NCI-H226 (cell line): Measurements from ENCODE around the gene GMDS.

Experiments
- DNase-seq: peaks from one replicate; pipeline ENCODE4 v3.0.0-alpha.2; 2015

Gene GMDS

DNA sequence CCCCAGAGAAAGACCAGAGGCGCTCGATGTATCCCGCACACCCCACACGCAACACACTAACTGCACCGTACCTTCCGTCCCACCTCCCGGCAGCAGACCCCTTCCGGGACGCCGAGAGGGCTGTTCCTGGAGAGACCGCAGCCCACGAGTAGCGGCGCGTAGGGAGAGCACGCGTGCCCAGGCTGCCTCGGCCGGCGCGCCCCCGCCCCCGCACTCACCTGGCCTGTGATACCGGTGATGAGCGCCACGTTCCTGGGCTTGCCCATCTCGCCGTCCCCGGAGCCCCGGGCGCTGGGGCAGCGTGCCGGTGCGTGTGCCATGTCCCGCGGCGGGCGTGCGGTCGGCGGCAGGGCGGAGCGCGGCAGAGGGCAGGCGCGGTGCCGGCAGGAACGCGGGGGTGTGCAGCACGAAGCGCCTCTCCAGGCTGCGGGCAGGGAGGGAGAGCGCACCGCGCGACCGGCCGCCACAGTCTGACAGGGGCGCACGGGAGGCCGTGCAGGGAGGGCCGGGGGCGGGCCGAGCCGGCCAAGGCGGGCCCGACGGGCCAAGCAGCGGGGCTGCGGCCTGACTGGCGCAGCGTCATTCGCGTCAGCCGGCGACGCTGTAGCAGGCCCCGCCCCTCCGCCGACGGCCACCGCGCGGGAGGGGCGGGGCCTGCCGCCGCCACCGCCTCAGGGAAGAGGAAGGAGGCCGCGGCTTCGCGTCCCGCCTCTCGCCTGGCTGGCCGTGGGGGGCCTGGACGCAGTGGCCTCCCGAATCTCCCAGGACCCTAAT, at the start of gene GMDS:
Gene GMDS (minus strand): TSS at position 503 of the 774 bp plus-strand sequence.
- DNase-seq, result peak; percentile 80

DNA sequence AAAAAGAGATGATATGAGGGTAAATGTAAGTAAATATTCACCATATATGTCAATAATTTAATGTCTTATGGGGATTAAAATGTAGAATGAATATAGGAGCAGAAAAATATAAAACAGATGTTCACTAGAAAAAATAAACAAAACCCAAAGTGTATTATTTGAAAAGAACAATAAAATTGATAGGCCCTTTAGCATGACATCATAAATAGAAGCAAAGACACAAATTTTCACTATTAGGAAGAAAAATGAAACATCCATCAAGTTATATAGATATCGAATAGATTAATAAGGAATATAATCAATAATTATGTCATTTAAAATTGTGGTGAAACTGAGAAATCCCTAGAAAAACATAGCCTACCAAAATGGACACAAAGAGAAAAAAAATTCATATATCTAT, 40.1 kb upstream of the GMDS start:
- no peak for DNase-seq

DNA sequence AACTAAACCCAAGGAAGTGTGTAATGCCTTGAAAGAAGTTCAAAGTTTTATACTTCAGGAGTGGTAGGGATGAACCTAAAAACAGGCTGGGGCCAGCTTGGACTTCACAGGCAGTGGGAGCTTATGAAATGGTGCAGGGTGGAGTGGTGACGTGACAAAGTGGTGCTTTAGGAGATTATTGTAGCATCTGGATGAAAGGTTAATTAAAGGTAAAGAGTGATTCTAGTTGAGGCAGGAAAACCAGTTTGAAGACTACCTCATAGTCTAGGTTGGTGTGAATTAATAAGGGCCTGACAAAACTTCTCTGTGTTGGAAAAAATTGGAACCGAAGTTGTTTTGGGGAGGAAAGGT, 30.5 kb upstream of the GMDS start:
- DNase-seq, result no peak

DNA sequence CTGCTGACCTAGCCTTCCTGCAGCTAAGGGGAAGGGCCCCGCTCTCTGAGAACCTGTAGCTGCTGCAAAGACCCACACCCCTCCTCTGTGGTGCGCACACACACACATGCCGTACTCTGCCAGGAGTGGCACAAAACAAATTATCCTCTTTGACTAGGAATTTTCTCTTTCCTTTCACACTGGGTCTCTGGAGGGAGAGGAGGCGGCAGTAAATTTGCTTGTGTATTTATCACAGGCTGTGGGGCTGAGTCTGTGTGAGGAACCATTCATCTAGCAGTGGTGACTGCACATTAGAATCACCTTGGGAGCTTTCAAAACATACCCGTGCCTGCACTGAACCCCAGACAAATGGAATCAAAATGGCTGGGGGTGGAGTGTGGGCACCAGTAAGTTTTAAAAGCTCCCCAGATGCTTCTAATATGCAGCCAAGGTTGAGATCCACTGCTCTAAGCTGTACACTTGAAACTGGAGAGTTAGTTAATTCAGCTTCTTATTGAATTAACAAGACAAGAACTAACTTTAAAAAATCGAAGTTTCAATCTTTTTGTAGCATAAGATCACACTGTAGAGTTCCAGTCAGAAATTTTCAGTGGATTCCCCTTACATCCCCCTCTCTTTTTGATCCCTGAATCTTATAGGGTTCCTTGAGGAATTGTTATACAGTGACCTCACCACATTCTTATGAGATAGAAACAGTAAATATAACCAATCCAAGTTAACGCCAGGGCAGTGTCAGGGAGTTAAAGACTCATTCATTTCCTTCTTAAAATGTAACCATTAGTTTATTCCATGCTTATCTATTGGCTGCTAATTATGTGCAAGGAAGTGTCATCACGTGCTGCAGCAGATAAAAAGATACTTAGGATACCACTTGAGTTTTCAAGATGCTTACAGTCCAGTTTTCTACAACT, 29.8 kb upstream of the GMDS start:
- DNase-seq, result peak; percentile 63

DNA sequence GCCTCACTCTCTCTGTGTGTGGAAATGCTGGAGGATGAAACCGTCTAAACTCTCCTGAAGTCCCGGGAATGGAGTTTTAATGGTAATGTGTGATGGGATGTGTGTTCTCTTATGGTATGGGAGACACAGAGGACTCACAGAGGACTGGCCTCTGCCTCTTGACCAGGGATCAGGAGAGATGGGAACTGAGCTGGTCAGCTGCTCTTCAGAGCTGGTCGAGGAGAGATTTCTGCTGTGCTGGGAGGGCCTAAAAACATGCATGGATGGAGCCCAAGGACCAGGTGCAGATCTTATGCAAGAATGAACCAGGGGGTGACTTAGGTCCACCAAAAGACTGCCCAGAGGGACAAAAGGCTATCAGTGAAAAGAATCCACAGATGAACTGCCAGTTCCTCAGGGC, 27.3 kb upstream of the GMDS start:
- DNase-seq, result no peak

DNA sequence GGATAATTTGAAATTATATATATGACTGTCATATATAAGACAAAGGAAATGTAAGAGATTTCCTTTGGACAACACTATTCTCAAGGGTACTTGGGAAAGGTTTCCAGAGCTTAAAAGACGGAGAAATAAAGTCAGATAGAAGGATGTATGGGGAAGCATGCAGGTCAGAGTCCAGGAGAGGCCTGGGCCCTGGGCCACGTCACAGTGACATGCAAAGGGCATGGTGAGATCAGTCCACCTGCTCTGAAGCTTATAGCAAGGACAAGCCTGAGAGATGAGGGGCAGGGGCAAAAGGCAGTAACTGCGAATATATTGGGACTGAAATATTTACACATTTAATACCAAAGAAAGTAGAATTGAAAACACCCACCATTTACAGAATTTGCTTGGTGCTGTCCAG, 24.6 kb upstream of the GMDS start:
- DNase-seq, result no peak

DNA sequence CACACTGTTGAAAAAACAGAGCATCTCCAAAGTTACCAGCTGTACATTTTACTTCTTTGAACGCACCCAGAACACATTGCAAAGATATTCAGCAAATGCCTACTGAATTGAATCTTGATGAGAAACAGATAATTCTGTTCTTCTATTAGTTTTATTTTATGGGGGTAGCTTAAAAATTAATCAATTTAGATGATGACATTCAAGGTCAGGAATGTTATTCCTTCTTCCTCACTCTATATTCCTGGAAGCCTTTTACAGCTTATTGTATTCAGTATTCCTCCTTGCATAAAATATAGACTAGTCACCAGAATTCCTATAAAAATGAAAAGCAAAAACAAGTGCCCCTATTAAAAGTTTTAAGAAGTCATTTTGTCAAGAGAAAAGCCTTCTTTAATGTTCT, 21.4 kb upstream of the GMDS start:
- DNase-seq, result no peak

DNA sequence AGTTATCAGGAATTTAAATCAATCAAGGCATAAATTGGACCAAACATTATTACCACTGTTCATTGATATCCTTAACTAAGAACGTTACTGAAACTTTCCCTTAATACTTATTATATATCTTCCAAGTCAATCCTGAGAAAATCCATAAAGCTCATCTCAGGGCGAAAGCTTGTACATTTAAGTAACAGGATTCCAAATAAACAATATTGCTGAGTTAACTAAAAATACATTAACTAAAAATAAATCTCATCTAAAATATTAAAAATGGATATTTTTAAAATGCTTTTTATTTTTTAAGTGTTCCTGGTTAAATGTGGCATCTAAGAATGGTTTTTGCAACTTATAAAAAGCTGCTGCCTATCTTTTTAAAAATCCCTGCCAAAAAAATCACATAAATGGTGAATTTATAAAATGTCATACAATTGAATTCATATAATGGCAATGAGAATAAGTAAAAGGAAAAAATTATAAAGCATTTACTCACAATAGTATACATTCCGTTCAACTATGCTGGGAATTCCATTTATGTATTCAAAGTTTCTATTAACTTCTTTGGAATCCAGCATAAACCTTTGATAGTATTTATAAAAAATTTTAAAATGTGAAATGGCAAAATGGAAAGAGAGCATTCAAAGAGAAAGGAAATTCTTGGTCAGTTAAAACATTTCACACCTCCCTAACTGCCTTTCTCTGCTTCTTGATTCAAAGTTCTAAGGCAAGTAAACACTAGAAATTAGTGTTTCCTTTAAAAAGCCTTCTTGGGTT, 20.8 kb upstream of the GMDS start:
- DNase-seq, result no peak

DNA sequence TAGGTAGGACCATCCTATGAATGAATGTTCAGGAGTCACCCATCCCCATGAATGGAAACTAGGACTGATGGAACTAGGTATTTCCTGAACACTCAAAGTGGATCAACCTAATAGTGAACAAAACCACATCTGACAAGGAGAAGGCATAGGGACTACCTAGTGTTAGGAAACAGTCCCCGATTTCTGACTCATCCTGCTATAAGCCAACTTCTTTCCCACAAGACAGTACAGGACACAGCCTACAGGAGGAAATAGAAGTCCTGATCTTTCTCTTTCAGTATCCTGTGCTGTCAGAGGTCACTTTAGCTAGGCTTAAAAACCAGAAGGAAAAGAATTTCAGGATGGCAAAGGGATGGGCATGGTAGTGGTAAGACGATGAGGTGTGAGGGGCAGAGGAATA, 19.5 kb upstream of the GMDS start:
- DNase-seq, result no peak

DNA sequence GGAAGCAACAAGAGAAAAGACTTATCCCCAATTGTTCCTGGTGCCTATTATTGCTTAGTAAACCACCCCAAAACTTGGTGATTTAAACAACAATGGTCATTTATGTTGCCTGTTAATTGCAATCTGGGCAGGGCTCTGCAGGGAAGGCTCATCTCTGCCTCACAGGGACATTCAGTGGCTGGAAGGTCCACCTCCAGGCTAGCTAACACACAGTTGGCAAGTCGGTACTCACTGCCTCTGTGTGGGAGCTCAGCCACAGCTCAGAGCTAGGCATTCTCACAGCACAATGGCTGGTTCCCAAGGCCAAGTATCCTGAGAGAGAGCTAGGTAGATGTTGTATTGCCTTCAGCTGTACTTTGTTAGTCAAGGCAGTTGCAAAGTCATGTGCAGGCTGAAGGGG, 18.5 kb upstream of the GMDS start:
- no peak for DNase-seq

DNA sequence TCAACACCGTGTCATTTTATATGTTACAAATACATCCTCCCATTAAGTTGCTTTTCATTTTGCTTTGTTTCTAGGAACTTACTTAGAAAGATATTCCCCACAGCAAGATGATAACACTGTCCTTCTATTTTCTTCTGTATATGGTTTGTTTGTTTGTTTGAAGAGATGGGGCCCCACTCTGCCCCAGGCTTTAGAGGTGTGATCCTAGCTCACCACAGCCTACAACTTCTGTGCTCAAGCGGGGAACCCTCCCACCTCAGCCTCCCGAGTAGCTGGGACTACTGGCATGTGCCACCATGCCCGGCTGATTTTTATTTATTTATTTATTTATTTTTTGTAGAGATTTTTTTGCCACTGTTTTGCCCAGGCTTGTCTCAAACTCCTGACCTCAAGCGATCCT, 14.2 kb upstream of the GMDS start:
- no peak for DNase-seq

DNA sequence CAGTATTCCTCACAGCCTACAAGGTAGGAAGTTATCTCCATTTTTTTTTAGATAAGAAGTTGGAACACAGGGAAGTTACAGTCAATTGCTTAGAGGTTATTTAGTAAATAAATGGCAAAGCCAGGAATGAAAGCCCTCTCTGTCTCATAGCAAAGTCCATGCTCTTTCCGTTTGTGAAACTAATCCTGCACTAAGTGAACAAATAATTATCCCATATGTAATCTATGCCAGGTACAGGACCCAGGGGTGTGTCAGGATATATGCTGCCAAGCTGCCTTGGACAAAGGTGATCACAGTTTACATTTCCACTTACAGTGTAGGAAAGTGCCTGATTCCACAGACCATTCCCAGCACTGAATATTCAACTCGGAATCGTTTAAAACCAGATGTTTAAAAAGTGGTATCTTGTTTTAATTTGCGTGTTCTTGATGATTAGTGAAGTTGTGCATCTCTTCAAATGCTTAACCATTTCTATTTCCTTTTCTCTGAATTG, 13.6 kb upstream of the GMDS start:
- DNase-seq, result no peak

DNA sequence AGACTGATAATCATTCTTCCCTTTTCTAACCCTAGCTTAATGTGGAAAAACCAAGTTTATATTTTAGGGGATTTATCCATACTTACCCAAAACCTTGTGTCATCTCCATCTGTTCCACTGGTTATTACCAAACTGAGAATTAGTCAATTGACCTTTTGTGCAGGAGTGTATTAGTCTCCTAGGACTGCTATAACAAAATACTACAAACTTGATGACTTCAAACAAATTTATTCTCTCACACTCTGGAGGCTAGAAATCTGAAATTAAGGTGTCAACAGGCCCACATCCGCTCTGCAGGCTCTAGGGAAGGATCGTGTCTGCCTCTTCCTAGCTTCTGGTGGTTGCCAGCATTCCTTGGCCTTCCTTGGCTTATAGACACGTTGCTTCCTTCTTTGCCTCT, 12.7 kb upstream of the GMDS start:
- no peak for DNase-seq

DNA sequence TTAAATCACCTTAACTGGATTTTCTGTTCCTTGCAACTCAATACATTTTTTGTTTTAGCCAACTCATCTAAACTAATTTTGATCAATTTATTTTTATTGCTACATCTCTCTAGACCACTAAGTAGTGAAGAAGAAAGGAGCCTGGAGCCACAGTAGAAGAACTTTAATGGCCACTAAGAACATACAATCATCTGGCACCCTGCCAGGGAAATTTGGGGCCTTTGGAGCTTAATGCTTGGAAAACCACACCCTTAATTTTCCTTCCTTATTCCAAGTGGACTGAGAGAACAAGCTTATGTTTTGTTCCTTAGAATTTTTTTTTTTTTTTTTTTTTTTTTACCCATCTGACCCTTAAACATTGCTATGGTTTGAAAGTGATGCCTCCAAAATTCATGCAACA, 12.0 kb upstream of the GMDS start:
- DNase-seq, result no peak

DNA sequence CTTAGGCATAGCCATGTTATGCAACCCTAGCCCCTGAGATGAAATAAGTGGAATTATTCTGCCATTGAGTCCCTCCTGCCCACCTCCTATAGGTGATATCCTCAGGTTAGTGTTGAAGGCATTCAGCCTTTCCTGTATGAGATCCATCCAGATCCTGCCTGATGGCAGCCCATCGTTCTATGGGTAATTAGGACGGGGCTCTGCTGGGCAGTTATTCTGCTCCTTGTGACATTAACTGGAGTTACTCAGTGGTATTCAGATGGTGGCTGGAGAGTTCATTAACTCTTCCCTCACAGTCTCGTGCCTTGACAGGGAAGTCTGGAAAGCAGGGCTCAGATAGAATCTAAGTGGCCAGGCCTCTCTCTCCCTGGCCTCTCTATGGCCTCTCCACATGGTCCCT, 9.3 kb upstream of the GMDS start:
- no peak for DNase-seq

DNA sequence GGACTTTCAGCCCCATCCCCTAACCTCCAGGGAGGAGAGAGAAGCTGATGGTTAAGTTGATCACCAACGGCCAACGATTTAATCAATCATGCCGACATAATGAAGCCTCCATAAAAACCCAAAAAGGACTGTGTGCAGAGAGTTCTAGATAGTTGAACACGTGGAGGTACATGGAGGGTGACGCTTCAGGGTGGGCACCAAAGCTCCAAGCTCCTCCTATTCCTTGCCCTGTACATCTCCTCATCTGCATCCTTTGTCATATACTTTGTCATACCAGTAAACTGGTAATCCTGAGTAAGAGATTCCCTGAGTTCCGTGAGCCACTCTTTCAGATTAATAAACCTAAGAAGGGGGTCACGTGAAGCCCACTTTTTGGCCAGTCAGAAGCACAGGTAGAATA, 3.7 kb upstream of the GMDS start:
- DNase-seq, result no peak

DNA sequence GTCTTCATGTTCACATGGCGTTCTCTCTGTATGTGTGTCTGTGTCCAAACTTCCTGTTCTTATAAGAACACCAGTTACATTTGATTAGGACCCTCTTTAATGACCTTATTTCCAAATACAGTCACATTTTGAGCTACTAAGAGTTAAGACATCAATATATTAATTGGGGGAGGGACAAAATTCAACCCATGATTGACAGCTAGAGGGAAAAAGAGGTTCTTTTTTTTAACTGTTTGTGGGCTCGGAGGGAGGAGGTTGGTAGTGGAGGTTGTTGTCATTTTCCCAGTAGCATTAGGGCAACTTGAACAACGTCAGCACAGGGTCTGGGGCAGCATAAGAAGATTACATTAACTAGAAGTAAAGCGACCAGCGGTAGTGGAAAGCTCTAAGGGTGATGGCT, 2.3 kb upstream of the GMDS start:
- DNase-seq, result no peak

DNA sequence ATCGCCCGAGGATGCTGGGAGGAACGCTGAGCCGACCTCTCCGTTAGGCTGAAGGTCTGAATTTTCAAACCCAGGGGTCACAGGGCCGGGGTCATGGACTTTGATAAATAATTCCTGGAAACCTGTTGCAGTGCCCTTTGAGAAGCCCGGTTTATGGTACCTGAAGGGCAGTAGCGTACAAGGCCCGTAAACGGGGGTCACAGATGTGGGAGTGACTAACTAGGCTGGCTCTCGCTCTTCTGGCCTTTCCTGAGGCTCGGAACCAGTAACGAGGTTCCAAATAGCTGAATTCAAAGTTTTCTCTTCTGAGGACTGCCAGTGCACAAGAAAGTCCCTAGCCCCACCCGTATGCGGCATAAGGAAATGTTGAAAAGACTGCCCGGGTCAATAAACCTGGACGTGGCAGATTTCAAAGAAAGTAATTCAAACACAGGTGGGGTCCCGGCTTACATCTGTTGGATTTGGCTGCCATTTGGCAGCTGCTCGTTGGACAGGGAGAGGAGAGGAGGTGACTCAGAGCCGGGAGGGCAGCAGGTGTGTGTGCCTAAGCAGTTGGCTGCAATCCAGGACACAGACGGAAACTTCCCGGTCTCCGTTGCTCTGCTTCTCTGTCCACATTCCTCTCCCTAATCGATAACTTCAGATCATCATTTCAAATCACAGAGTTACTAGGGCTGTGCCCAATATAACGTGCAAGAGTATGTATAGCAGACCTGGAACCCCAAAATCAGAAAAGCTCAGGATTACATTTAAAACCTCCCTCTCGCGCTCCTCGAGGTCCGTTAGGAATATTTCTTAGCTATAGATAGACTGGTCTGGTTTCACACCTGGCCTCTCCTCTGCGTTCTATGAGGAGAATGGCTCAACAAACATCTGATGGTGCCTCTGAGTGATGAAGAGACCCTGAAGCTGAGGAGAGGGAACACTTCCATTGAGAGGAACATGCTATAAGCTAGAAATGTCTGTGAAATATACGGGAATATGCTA, 765 bp upstream of the GMDS start:
- DNase-seq, result no peak

DNA sequence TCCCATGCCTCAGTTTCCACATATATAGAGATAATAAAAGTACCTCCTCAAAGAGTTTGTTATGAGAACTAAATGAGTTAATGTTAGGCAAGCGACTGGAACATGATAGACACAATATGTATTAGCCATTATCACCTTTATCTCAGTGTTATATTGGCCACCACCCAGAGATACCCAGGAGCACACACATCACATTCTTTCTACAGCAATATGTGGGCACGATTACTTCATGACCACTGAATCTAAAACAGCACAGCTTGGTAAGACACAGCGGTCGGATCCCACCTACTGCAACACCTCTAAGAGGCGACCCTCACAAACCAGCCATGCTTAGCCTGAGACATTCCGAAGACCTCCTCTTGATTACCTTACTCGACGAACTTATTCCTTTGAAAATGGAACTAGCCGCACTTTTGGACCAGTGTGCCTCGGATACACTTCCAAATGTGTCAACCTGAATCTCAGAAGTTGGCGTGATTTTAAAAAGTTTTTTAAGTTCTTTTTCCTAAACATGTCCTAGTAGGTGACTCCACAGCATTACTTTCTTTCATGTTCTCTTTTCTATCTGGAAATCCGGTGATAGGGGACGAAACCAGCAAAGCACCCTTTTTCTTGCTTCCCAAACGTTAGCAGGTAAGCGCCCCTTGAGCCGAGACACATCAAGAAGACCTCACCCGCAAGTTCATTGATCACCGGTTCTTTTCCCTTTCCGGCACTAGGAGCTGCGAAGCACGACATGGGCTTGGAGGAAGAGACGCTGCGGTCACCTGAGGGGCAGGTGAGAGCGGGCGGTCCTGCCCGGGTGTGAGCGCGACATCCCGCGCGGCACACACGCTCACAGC, 923 bp downstream of the GMDS start:
- no peak for DNase-seq

DNA sequence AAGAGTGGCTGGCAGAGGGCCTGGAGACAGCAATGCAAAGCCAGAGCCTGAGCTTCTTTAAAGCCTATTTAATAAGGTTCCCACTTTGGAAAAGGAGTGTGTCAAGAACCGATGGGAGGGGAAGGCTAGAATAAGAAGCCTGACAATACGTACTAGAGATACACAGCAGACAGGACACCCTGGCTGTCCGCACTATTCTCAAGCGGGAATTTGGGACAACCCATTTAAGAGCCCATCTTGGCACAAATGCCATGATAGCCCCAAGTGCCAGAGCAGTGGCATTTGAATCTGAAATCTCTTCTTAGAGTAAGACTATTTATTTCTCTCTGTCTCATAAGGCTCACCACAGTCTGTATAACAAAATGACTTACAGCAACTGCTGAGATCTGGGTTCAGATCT, 3.1 kb downstream of the GMDS start:
- DNase-seq, result no peak

DNA sequence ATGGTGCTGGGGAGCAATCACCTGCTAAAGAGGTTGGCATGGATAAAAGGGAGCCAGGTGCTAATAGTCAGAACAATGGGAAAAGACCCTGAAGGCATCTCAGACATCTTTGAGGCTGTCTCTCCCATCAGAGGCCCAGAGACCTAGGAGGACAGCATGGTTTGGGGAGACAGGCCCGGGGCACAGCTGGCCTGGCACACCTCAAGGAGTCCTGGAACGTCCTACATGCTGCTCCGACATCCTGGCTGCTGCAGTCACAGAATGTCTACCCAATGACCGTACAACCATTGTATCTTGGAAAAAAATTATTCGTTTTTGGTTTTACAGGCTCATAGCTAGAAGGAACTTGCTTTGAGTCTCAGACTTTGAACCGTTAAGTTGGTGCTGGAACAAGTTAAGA, 4.4 kb downstream of the GMDS start:
- DNase-seq, result no peak
